ENCODE data around the gene TBL1X.

GRCh38 chrX:9739130-9739529, 274.3 kb downstream of the TBL1X start:
- TF ChIP-seq POLR2A (IDR thresholded peaks at IDR 0.05; ENCODE audit: low read length), result no peak
- no peak for TF ChIP-seq GATA1 (IDR thresholded peaks at IDR 0.05; ENCODE audit: low read depth, low read length)
